HT-29 (cell line): ENCODE measurements around the gene ARNT2. TPM values are rescaled to one million over a fixed set of nuclear protein-coding genes. Genes with fewer than 3 reads are reported as not detected.
A peak's percentile ranks its signal among the peaks of the same experiment; 100 is the strongest.

ENCODE experiments used
- DNase-seq: peaks from one replicate; pipeline ENCODE4 v3.0.0-alpha.2; 2015; ENCODE audit warnings: low spot score
- total RNA-seq: library from RNA; depleted of rRNA; stranded (reverse); fragments of >200 nt; shearing (Covaris generic); gene quantifications from 2 replicates; pipeline ENCODE4 v1.2.3, GENCODE V29; 2014

The ARNT2 gene
- total RNA-seq, 1 experiment from 2014 or later = not detected

GRCh38 chr15:80441714-80442113 lies 37.5 kb downstream of the ARNT2 start:
- DNase-seq = no peak

DNA sequence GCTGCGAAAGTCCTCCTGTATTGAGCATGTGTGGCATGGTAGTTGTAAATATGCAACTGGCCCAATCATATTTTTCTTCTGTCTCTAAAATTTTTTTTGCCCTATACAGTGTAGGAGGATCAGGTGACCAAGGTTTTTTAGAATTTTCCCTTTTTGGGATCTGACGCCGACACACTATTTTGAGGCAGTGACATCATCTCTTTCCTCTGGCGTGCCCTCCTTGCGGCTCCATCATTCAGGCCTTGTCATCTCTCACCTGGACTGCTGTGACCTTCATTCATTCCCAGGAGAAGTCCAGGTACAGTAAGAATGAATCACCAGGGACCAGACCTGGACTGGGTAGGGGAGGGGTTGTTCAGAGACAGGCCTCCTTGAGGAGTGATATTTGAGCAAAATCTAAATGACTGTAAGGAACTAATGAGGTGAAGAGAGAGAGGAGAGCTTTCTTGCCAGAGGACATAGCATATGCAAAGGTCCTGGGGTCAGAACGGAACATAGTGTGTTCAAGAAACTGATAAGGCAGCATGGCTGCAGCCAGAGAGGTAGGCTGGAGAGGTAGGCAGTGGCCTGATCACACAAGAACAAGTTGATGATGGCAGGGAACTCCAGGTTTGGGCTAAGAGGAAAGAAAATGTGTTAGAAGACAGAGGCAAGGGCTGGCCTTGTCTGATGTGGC lies 38.7 kb downstream of the ARNT2 start:
- no peak for DNase-seq

- DNase-seq = no peak
Measured at GRCh38 chr15:80444680-80445251, 40.6 kb downstream of the ARNT2 start.

DNA sequence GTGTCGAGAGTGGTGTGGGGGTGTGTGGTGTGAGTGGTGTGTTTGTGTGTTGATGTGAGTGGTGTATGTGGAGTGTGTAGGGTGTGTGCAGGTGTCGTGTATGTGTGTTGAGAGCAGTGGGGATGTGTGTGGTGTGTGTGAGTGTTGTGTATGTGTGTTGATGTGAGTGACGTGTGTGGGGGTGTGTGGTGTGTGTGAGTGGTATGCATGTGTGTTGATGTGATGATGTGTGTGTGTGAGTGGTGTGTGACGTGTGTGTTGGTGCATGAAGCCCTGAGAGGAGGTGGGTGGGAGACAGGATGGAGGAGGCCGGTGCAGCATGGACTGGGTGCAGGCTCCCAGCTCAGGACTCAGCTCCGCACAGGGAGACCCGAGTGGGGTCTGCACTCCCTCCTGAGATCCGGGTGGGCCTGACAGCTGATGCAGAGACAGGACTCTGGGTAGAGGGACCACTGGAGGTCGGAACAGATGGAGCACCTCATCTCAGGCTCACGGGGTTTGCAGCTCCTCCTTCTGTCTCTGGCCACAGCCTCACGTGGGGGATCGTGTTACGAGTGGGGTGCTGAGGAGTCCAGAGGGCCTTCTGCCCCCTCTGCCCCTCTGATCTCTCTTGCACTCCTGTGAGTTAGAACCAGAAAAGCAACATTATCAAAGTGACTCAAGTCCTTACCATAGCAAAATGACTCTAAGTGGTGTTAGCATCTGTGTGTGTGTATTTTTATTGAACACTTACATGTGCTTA lies 41.3 kb downstream of the ARNT2 start:
- no peak for DNase-seq

DNA sequence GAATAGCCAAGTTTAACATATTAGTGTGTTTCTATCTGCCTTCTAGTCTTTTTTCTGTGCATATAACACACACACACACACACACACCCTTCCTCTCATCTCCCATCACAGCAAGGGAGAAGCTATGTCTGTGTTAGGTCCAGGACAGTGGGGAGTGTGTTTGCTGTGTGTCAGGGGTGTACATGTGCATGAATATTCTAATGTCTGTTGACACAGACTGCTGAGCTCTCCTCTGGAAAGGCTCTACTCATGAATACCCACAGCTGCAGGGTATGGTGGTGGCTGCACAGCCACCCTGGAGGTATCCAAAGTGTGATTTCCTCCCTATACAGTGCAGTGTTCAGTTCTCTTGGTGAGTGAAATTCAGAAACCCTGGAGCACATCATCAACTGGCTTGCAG lies 42.9 kb downstream of the ARNT2 start:
- DNase-seq = no peak

DNA sequence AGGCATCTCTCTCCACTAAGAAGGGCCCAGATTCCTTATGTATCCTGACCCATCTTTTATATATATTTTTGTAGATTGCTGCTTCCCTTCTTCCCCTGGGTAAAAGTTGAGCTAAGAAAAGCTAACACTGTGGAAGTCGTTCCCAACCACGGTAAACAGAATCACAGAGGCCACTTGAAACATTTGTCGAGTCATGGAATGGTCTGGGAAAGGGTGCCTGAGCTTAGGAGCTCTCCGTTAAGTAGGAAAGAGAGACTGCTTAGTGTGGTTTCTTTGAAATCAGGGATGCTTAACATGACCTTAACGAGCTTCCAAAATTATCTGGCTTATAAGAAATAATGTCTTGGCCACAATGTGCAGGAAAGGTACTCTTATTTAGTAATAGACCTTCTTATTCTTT lies 45.6 kb downstream of the ARNT2 start:
- no peak for DNase-seq

DNA sequence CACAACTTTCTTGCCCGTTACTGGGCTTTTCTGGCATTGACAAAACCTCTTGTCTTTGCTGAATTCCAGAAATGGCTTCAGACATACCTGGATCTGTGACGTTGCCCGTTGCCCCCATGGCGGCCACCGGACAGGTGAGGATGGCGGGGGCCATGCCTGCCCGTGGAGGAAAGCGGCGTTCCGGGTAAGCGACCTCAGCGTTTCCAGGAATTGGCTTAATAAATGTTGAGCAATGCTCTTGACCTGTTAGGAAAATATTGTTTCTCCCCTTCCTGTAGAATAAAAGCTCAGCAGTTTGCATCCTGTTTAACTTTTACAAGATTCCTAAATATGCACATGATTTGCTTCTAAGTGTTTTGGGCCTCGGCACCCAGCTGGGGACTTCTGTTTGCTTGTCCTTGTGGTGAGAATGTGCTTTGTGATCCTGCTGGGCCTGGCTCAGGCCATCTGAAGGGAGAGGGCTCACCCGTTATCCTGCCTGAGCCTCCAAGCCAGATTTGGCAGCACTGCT lies 46.7 kb downstream of the ARNT2 start:
- DNase-seq = no peak

- DNase-seq = no peak
Measured at GRCh38 chr15:80452166-80452565, 48.0 kb downstream of the ARNT2 start.

DNA sequence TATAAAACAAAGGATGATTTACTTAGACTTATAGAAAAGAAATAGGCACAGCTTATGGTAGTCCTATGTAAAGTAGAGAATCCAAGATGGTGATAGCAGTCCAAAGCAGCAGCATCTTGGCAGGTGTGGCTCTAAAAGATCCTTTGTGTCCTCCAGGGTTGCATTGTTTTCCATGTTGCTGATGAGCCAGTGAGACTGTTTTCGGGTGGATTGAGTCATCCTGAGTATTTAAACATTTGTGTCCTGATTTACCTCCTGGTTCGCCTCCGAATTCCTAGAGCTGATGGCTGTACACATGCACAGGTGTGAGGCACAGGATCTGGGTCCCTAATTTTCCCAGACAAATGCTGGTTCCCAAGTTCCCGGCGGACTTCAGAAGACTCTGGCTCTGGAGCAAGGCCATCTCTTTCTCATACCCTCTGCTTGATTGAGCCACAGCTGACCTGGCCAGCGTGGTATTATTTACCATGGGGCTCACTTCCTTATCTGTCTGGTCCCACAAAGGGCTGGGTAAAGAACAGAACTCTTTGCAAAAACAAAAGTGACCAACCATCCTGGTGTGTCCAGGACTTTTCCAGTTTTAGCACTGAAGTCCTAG lies 51.0 kb downstream of the ARNT2 start:
- no peak for DNase-seq

DNA sequence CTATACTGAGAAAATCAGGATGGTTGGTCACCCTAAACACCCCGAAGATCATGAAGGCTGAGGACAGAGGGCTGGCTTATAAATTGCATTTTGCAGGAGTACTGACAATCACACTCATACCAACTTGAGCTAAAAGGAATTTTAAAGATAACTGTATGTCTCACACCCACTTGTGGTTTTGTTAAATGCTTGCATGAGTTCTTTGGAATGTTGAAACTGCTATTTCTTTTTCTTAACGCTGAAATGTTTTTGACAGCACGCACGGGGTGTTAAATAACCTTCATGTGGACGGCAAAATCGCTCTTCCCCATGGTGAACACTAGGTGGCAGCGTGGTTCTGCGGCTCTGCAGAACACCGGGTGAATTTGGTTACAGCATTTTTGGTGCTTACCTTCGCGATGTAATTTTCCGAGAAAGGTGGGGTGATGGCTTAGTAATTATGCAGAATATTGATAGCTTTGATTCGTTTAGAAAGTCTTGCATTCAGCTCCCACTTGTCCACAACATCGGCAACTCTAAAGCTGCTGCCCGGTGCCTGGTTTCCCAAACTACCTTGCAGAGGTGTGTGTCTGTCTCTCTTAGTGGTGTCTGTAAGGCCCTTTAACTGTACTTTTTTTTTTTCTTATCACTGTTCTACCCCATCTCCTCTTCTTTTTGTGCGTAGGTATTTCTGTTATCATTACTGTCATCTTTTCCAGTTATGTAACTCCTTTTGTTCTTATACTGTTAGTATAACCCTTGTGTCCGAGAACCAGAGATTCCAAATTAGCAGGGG lies 51.7 kb downstream of the ARNT2 start:
- peak; percentile 77 for DNase-seq

- no peak for DNase-seq
Measured at GRCh38 chr15:80456517-80457492, 52.6 kb downstream of the ARNT2 start.

GRCh38 chr15:80457896-80458295 lies 53.7 kb downstream of the ARNT2 start:
- DNase-seq = no peak

GRCh38 chr15:80458580-80458979 lies 54.4 kb downstream of the ARNT2 start:
- no peak for DNase-seq

DNA sequence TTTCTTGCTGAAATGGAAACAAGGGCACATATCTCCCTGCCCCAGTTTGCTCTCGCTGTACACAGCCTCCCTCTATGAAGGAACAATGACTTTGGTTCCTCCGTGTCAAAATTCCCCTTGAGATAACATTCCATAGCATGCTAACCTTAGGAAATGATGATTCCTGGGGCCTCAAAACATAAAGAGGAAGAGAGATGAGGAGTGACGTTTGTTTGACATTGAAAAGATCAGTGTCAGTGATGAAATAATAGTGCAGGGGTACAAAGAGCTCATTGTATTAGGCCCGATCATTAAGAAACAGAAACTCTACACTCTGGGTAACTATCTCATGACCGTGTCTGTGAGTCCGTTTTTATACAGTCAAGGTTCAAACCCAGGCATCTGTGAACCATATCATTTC lies 55.2 kb downstream of the ARNT2 start:
- no peak for DNase-seq

- no peak for DNase-seq
Measured at GRCh38 chr15:80459818-80460217, 55.6 kb downstream of the ARNT2 start.

- no peak for DNase-seq
Measured at GRCh38 chr15:80461356-80462095, 57.3 kb downstream of the ARNT2 start.

- no peak for DNase-seq
Measured at GRCh38 chr15:80462111-80462510, 57.9 kb downstream of the ARNT2 start.

DNA sequence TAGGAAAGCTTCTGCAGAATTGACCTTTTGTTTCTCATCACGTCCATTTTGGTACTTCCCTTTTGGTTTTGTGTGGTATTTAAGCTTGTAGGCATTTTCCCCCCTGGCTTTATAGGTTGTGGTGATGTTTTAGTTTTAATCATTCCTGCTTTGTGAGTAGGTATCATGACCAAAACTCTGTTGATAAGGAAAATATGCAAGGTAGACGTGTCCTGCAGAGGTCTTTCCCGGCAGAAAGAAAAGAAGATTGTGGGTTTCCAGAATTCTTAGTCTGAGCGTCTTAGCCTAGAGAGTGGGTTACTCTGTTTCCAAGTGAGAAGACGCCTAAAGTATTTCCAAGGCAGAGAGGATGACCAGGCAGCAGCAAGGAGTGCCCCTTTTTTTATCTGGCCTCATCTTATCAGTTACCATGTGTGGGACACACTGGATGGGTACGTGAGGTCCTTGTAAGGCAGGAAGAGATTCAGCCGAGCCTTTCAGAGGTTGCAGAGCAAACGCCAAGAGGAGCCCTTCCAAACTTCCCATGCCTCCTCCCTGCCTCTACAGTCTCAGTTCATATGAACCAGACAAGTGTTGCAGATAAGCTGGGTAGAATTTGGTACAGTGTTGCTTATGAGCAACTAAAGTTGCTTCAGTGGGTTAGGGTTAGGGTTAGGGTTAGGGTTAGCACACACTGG lies 58.8 kb downstream of the ARNT2 start:
- no peak for DNase-seq
